Stimulated activated CD4-positive, alpha-beta T cell treated with anti-CD3 and anti-CD28 coated beads, Interleukin-15, amount 100 ng/mL, for 24 hours (primary cell): ENCODE results near the gene PPIH.
A peak's percentile ranks its signal among the peaks of the same experiment; 100 is the strongest.
"Not testable (repeated sequence)": the region's sequence is repeated elsewhere in the genome, so short reads cannot be mapped to it uniquely, and the experiment has no call there.

Experiments
- DNase-seq: peaks from one replicate; pipeline ENCODE4 v3.0.0-alpha.2; 2020

Gene PPIH

GRCh38 chr1:42657981-42658876, at the start of gene PPIH:
Gene PPIH, plus strand, starts transcription at chr1:42658423. Its CDS starts 24 bp downstream, at chr1:42658447.
- DNase-seq = peak; percentile 98

GRCh38 chr1:42613803-42614131, 44.5 kb upstream of the PPIH start:
- DNase-seq = no peak

GRCh38 chr1:42618866-42619265, 39.4 kb upstream of the PPIH start:
- DNase-seq = no peak

GRCh38 chr1:42620307-42620706, 37.9 kb upstream of the PPIH start:
- no peak for DNase-seq

- DNase-seq = not testable (repeated sequence)
These were observed 37.0 kb upstream of the PPIH start for GRCh38 chr1:42621180-42621579.

GRCh38 chr1:42627205-42627604, 31.0 kb upstream of the PPIH start:
- DNase-seq = not testable (repeated sequence)

- DNase-seq = no peak
These were observed 19.1 kb upstream of the PPIH start for GRCh38 chr1:42639116-42639515.

- no peak for DNase-seq
These were observed 12.2 kb upstream of the PPIH start for GRCh38 chr1:42646056-42646455.

GRCh38 chr1:42657201-42657600, 1.0 kb upstream of the PPIH start:
- no peak for DNase-seq

- no peak for DNase-seq
These were observed 684 bp downstream of the PPIH start for GRCh38 chr1:42658877-42659337.

- no peak for DNase-seq
These were observed 2.8 kb downstream of the PPIH start for GRCh38 chr1:42660907-42661500.

- no peak for DNase-seq
These were observed 11.7 kb downstream of the PPIH start for GRCh38 chr1:42669936-42670335.

GRCh38 chr1:42670425-42670824, 12.2 kb downstream of the PPIH start:
- DNase-seq = no peak

- DNase-seq = no peak
These were observed 16.0 kb downstream of the PPIH start for GRCh38 chr1:42674214-42674613.

GRCh38 chr1:42674682-42675081, 16.5 kb downstream of the PPIH start:
- DNase-seq = no peak

GRCh38 chr1:42675467-42675866, 17.2 kb downstream of the PPIH start:
- DNase-seq = no peak

- DNase-seq = no peak
These were observed 18.4 kb downstream of the PPIH start for GRCh38 chr1:42676534-42677087.

GRCh38 chr1:42679364-42679983, 21.3 kb downstream of the PPIH start:
- no peak for DNase-seq

GRCh38 chr1:42680055-42680454, 21.8 kb downstream of the PPIH start:
- DNase-seq = no peak

GRCh38 chr1:42680921-42681683, 22.9 kb downstream of the PPIH start:
- DNase-seq = peak; percentile 22

GRCh38 chr1:42681741-42682483, 23.7 kb downstream of the PPIH start, which contains the start of gene YBX1:
Gene YBX1, plus strand, starts transcription at chr1:42682418. Its CDS starts 148 bp downstream, at chr1:42682566.
- DNase-seq = peak; percentile 95

- not testable (repeated sequence) for DNase-seq
These were observed 24.2 kb downstream of the PPIH start for GRCh38 chr1:42682484-42682738.
